ENCODE results near the gene HOXB5.

DNA sequence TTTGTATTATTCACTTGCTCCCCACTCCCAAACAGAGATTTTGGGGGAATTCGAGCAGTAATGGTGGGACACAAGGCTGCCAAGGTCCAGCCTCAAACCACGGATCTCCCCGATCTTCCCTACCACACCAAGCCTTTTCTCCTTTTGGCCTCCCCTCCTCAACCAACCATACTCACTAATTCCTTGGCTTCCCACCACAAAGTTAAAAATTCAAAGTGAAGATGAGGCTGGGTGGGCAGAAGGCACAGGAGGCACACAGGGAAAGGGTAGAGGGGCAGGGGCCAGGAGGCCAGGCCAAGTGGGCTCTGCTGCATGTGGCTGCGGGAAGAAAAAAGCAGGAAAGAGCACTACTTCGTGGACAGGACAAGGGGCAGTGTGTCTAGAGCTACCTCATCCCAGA lies 30.6 kb downstream of the HOXB5 start:
- TF ChIP-seq, protein P1, sequence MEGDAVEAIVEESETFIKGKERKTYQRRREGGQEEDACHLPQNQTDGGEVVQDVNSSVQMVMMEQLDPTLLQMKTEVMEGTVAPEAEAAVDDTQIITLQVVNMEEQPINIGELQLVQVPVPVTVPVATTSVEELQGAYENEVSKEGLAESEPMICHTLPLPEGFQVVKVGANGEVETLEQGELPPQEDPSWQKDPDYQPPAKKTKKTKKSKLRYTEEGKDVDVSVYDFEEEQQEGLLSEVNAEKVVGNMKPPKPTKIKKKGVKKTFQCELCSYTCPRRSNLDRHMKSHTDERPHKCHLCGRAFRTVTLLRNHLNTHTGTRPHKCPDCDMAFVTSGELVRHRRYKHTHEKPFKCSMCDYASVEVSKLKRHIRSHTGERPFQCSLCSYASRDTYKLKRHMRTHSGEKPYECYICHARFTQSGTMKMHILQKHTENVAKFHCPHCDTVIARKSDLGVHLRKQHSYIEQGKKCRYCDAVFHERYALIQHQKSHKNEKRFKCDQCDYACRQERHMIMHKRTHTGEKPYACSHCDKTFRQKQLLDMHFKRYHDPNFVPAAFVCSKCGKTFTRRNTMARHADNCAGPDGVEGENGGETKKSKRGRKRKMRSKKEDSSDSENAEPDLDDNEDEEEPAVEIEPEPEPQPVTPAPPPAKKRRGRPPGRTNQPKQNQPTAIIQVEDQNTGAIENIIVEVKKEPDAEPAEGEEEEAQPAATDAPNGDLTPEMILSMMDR (conservative IDR thresholded peaks at IDR 0.05; ENCODE audit: low read depth, low read length): no peak
- TF ChIP-seq EZH2 (IDR thresholded peaks at IDR 0.05; ENCODE audit: low read length, unreplicated experiment) (no peak), EZH2phosphoT487 (IDR thresholded peaks at IDR 0.05; ENCODE audit: borderline replicate concordance, low read length) (no peak)

Data from PC-3 (cell line).